Esophagus muscularis mucosa (tissue), 4 donors: Measurements from ENCODE around the gene NR3C2. TPM values are rescaled to one million over a fixed set of nuclear protein-coding genes. Genes with fewer than 3 reads are reported as not detected.
A peak's percentile ranks its signal among the peaks of the same experiment; 100 is the strongest.

Experiments used
- DNase-seq: peaks from one replicate; pipeline ENCODE4 v3.0.0-alpha.2; 2017; ENCODE audit errors: extremely low spot score
- H3K27ac ChIP-seq, 4 donors: fragments of 200-600 bp; sonication (generic); replicated peaks in 1 of 4; 1 replicate in 3 of 4; 2 replicates in 1 of 4; pipeline ENCODE4 v1.5.1; 2016 to 2019; ENCODE audit warnings: mild to moderate bottlenecking in 1 of 4
- H3K27me3 ChIP-seq, 4 donors: fragments of 200-600 bp; sonication (generic); one replicate each; pipeline versions ENCODE4 v1.5.1 to v1.6.0; 2016 to 2019
- H3K36me3 ChIP-seq, 4 donors: fragments of 200-600 bp; sonication (generic); one replicate each; pipeline ENCODE4 v1.5.1; 2016 to 2019
- H3K4me1 ChIP-seq, 4 donors: fragments of 200-600 bp; sonication (generic); one replicate each; pipeline ENCODE4 v1.5.1; 2016 to 2019
- H3K4me3 ChIP-seq, 4 donors: fragments of 200-600 bp; sonication (generic); 1 replicate in 2 of 4; 2 replicates in 2 of 4; pipeline ENCODE4 v1.5.1; 2016 to 2019; ENCODE audit warnings: mild to moderate bottlenecking in 4 of 4, moderate library complexity in 1 of 4
- H3K9me3 ChIP-seq, 4 donors: fragments of 200-600 bp; sonication (generic); 1 replicate in 3 of 4; 2 replicates in 1 of 4; pipeline ENCODE4 v1.5.1; 2016 to 2019
- EP300 ChIP-seq: sonication (generic); formaldehyde crosslinking; IDR thresholded peaks from one replicate; pipeline ENCODE4 v1.6.1; 2017; ENCODE audit warnings: antibody characterized with exemption
- POLR2A ChIP-seq: fragments of 450-650 bp; IDR thresholded peaks from one replicate; pipeline ENCODE4 v1.6.1; 2017; ENCODE audit warnings: antibody characterized with exemption, moderate library complexity, mild to moderate bottlenecking, low read depth
- POLR2AphosphoS5 ChIP-seq, 2 donors: sonication (generic); formaldehyde crosslinking; IDR thresholded peaks; one replicate each; pipeline ENCODE4 v1.6.1; 2017; ENCODE audit warnings: antibody characterized with exemption in 2 of 2
- WGBS: methylation state at CpG from one replicate; pipeline ENCODE4 v1.1.5; 2018; 5-methylcytosine and 5-hydroxymethylcytosine counted together
- intact Hi-C: fragments of 100-400 bp; cut with DNase I; formaldehyde crosslinking; loops from one replicate; pipeline ENCODE4 v1.15.1; 2023
- total RNA-seq, 4 donors: library from RNA; depleted of rRNA; stranded (reverse); fragments of >200 nt; gene quantifications; one replicate each; pipeline versions ENCODE4 v1.1.0 to v1.2.1, GENCODE V29; 2016
- TF ChIP-seq, protein P1 (sequence below), 3 experiments: fragments of 200-600 bp in 2 of 3; fragments of 450-650 bp in 1 of 3; sonication (generic) in 2 of 3; IDR thresholded peaks; one replicate each; pipeline ENCODE4 v1.5.1; 2017 to 2019; ENCODE audit warnings: antibody characterized with exemption in 3 of 3, mild to moderate bottlenecking in 2 of 3, moderate library complexity in 1 of 3

The NR3C2 gene
- total RNA-seq, 4 donors from 2014 or later: 10.0 to 14.6 (median 12.1) TPM

GRCh38 chr4:148064451-148064850 lies 377.8 kb downstream of the NR3C2 start:
- 94% methylated on average over 9 of the region's 9 CpGs for WGBS
- DNase-seq: no peak
- H3K36me3 ChIP-seq: peaks cover 21 to 47% (median 35%) of the 10 kb centered on the region in 4 donors
- H3K27ac ChIP-seq: no peak overlapping the region
- intact Hi-C loops: no loop called here
- H3K4me1 ChIP-seq: peaks cover 35 to 64% (median 49%) of the 10 kb centered on the region in 4 donors
- H3K9me3 ChIP-seq: no peaks in the 10 kb centered on the region
- no peaks in the 10 kb centered on the region for H3K27me3 ChIP-seq
- H3K4me3 ChIP-seq: no peak overlapping the region
- TF ChIP-seq EP300 (no peak), POLR2A (no peak), POLR2AphosphoS5 (IDR thresholded peaks at IDR 0.05) (no peak)
- TF ChIP-seq, protein P1, sequence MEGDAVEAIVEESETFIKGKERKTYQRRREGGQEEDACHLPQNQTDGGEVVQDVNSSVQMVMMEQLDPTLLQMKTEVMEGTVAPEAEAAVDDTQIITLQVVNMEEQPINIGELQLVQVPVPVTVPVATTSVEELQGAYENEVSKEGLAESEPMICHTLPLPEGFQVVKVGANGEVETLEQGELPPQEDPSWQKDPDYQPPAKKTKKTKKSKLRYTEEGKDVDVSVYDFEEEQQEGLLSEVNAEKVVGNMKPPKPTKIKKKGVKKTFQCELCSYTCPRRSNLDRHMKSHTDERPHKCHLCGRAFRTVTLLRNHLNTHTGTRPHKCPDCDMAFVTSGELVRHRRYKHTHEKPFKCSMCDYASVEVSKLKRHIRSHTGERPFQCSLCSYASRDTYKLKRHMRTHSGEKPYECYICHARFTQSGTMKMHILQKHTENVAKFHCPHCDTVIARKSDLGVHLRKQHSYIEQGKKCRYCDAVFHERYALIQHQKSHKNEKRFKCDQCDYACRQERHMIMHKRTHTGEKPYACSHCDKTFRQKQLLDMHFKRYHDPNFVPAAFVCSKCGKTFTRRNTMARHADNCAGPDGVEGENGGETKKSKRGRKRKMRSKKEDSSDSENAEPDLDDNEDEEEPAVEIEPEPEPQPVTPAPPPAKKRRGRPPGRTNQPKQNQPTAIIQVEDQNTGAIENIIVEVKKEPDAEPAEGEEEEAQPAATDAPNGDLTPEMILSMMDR (IDR thresholded peaks at IDR 0.05): no peak

DNA sequence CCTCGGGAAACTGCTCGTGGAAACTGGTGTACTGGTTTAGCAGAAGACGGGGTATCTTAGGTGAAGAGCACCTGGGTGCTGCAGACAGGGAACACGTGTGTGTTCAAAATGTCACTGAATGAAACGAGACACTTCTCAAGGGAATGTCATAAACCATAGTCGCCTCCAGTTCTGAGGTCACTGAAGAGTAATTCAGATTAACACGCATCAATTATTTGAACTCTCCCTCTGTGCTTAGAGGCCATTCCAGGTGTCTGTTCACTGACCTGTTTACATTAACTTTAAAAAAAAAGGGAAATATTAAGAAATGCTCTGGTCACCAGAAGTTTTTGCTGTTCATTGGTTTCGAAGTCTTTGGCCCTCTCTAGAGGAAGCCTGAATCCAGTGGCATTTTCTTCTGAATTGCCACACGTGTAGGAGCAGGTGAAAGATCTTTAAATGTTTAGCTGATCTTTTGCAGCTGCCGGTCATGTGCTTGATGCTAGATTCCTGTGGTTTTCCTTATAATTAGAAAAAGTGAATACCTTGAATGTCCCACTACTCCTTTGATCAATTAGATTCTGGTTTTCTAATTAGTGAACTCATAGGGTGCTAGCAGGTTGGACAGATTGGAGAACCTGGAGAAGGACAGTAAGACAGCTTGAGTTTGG lies 379.8 kb downstream of the NR3C2 start:
- TF ChIP-seq, protein P1 (IDR thresholded peaks at IDR 0.05): no peak
- TF ChIP-seq POLR2A: no peak
- TF ChIP-seq EP300: no peak
- no peak for TF ChIP-seq POLR2AphosphoS5 (IDR thresholded peaks at IDR 0.05)
- H3K9me3 ChIP-seq: no peaks in the 10 kb centered on the region

DNA sequence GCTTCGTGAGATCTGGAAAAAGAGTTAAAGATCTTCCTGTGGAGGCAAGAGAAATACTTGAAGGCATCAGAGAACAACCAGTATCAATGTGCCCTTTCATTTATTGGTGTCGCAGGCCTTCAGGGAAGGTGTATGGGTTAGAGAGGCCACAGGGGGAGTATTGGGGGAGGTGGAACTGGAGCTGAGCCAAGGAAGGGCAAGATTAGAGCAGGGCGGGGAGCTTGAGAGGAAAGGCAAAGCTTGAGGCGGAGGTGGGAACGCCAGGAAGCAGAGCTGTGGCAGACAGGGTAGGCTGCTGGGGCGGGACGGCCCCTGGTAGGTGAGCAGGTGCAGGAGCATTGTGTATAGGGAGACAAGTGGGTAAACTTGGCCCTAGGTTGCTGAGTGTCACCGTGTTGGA lies 380.4 kb downstream of the NR3C2 start:
- Histone ChIP-seq H3K4me3 (no peak overlapping the region), H3K27ac (no peak overlapping the region), H3K27me3 (no peaks in the 10 kb centered on the region), H3K4me1 (peaks cover 22 to 62% (median 53%) of the 10 kb centered on the region in 4 donors), H3K36me3 (peaks cover 19 to 51% (median 35%) of the 10 kb centered on the region in 4 donors), H3K9me3 (no peaks in the 10 kb centered on the region)
- TF ChIP-seq, protein P1 (IDR thresholded peaks at IDR 0.05): no peak
- TF ChIP-seq POLR2AphosphoS5 (IDR thresholded peaks at IDR 0.05): peak in 1 of 2 donors; percentile 2
- 74% methylated on average over 8 of the region's 8 CpGs for WGBS
- DNase-seq: no peak
- intact Hi-C loops: no loop called here

More for the DNA sequence above, 379.8 kb downstream of the NR3C2 start:
- intact Hi-C loops: no loop called here
- Histone ChIP-seq H3K4me3 (no peak overlapping the region), H3K4me1 (peaks cover 28 to 62% (median 53%) of the 10 kb centered on the region in 4 donors), H3K27ac (no peak overlapping the region), H3K36me3 (peaks cover 21 to 51% (median 35%) of the 10 kb centered on the region in 4 donors), H3K27me3 (no peaks in the 10 kb centered on the region)
- no peak for DNase-seq
- WGBS: 92% methylated on average over 10 of the region's 10 CpGs

DNA sequence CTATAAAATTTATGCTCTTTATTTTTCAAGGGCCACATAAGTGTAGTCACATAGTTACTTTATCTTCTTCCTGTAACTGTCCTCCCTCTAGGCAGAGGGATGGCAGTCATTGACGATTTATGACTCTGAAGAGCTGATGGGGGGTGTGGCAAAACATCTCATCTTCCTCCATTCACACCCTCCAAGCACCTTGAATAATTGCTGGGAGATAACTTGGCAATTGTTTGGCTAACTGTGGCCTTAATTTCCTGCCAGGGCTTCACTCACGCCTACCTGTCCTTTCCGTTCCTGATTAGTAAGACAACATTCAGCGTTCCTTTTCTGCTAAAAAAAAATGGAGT lies 381.1 kb downstream of the NR3C2 start:
- no peak for TF ChIP-seq POLR2AphosphoS5 (IDR thresholded peaks at IDR 0.05)
- no peak for TF ChIP-seq POLR2A
- TF ChIP-seq, protein P1 (IDR thresholded peaks at IDR 0.05): no peak
- TF ChIP-seq EP300: no peak
- intact Hi-C loops: no loop called here

More for the DNA sequence above, 381.1 kb downstream of the NR3C2 start:
- peaks cover 12 to 44% (median 31%) of the 10 kb centered on the region in 4 donors for H3K36me3 ChIP-seq
- H3K4me3 ChIP-seq: no peak overlapping the region
- DNase-seq: no peak
- 53% methylated on average over 4 of the region's 4 CpGs for WGBS
- no peaks in the 10 kb centered on the region for H3K27me3 ChIP-seq
- H3K4me1 ChIP-seq: peaks cover 16 to 57% (median 52%) of the 10 kb centered on the region in 4 donors
- no peak overlapping the region for H3K27ac ChIP-seq
- no peaks in the 10 kb centered on the region for H3K9me3 ChIP-seq
